ENCODE measurements around the gene GNG3.

GNG3 gene

DNA sequence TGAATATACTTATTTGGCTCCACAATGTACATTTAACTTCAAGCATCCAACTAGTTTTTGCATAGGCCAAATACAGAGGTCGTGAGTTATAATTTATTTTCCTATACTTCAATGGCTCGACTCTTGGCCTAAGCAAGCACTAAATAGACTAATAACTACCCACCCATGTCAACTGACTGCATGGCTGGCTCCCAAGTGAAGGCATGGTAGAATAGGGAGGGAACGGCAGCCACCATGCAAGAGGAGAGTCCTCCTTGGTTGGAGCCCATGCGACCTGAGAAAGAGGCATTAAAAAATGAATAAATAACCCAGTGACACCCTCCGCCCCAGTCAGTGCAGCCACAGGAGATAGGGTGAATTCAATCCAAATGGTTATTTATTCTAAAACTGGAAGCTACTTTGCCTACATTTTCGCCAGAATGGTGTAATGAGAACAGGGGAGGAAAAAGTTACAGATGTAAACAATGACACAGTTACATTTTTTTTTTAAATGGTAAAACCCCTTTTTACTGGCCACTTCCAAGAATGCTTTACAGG is 4.9 kb downstream of the GNG3 start:
- no peaks in the 10 kb centered on the region for H4K20me1 ChIP-seq (ENCODE audit: insufficient read depth, low read length)
- H3K27me3 ChIP-seq (ENCODE audit: insufficient read depth, low read length, poor library complexity), result no peaks in the 10 kb centered on the region
- no peak for DNase-seq
- no peak overlapping the region for H3K9ac ChIP-seq (ENCODE audit: low read depth, low read length)
- H3K4me1 ChIP-seq (ENCODE audit: insufficient read depth, low read length), result peaks cover 36% of the 10 kb centered on the region
- peaks cover 46% of the 10 kb centered on the region for H3K79me2 ChIP-seq (ENCODE audit: insufficient read depth, low read length)
- TF ChIP-seq CTCF (IDR thresholded peaks at IDR 0.05; ENCODE audit: borderline replicate concordance, extremely low read depth, low read length, poor library complexity, severe bottlenecking) (no peak), EZH2 (IDR thresholded peaks at IDR 0.05; ENCODE audit: borderline replicate concordance, low read depth, low read length, severe bottlenecking) (no peak)
- H3K9me3 ChIP-seq (ENCODE audit: insufficient read depth, low read length, severe bottlenecking), result no peaks in the 10 kb centered on the region
- H3K36me3 ChIP-seq (ENCODE audit: insufficient read depth, low read length), result peaks cover 70% of the 10 kb centered on the region
- H3K4me3 ChIP-seq (ENCODE audit: low read depth in 1 of 2, low read length in 2 of 2), result no peak overlapping the region
- no peak overlapping the region for H3K27ac ChIP-seq (ENCODE audit: low read length)
- H3K4me2 ChIP-seq (ENCODE audit: insufficient read depth, low read length), result no peak overlapping the region
- no peak for ATAC-seq (ENCODE audit: insufficient read depth, low read depth)
- no peak overlapping the region for H2AFZ ChIP-seq (ENCODE audit: low read depth, low read length)

- Histone ChIP-seq H3K27me3 (ENCODE audit: insufficient read depth, low read length, poor library complexity) (no peaks in the 10 kb centered on the region), H3K9me3 (ENCODE audit: insufficient read depth, low read length, severe bottlenecking) (no peaks in the 10 kb centered on the region), H3K9ac (ENCODE audit: low read depth, low read length) (no peak overlapping the region), H2AFZ (ENCODE audit: low read depth, low read length) (no peak overlapping the region), H3K27ac (ENCODE audit: low read length) (no peak overlapping the region), H3K79me2 (ENCODE audit: insufficient read depth, low read length) (peaks cover 49% of the 10 kb centered on the region), H3K4me3 (ENCODE audit: low read depth in 1 of 2, low read length in 2 of 2) (no peak overlapping the region), H3K36me3 (ENCODE audit: insufficient read depth, low read length) (peaks cover 75% of the 10 kb centered on the region), H3K4me2 (ENCODE audit: insufficient read depth, low read length) (no peak overlapping the region), H4K20me1 (ENCODE audit: insufficient read depth, low read length) (no peaks in the 10 kb centered on the region), H3K4me1 (ENCODE audit: insufficient read depth, low read length) (peaks cover 32% of the 10 kb centered on the region)
- DNase-seq (no peak), ATAC-seq (ENCODE audit: insufficient read depth, low read depth) (no peak)
- TF ChIP-seq CTCF (IDR thresholded peaks at IDR 0.05; ENCODE audit: borderline replicate concordance, extremely low read depth, low read length, poor library complexity, severe bottlenecking) (no peak), EZH2 (IDR thresholded peaks at IDR 0.05; ENCODE audit: borderline replicate concordance, low read depth, low read length, severe bottlenecking) (no peak)
Measured at GRCh38 chr11:62712861-62713260, 5.4 kb downstream of the GNG3 start.

- Histone ChIP-seq H3K4me2 (ENCODE audit: insufficient read depth, low read length) (no peak overlapping the region), H2AFZ (ENCODE audit: low read depth, low read length) (no peak overlapping the region), H3K27ac (ENCODE audit: low read length) (no peak overlapping the region), H3K9me3 (ENCODE audit: insufficient read depth, low read length, severe bottlenecking) (no peaks in the 10 kb centered on the region), H3K9ac (ENCODE audit: low read depth, low read length) (no peak overlapping the region), H3K4me3 (ENCODE audit: low read depth in 1 of 2, low read length in 2 of 2) (no peak overlapping the region), H3K36me3 (ENCODE audit: insufficient read depth, low read length) (peaks cover 80% of the 10 kb centered on the region), H3K4me1 (ENCODE audit: insufficient read depth, low read length) (peaks cover 29% of the 10 kb centered on the region), H3K27me3 (ENCODE audit: insufficient read depth, low read length, poor library complexity) (no peaks in the 10 kb centered on the region), H3K79me2 (ENCODE audit: insufficient read depth, low read length) (peaks cover 49% of the 10 kb centered on the region), H4K20me1 (ENCODE audit: insufficient read depth, low read length) (no peaks in the 10 kb centered on the region)
- TF ChIP-seq CTCF (IDR thresholded peaks at IDR 0.05; ENCODE audit: borderline replicate concordance, extremely low read depth, low read length, poor library complexity, severe bottlenecking) (peak; percentile 6), EZH2 (IDR thresholded peaks at IDR 0.05; ENCODE audit: borderline replicate concordance, low read depth, low read length, severe bottlenecking) (no peak)
- ATAC-seq (ENCODE audit: insufficient read depth, low read depth) (no peak), DNase-seq (no peak)
Measured at GRCh38 chr11:62713343-62713742, 5.9 kb downstream of the GNG3 start.
